Esophagus squamous epithelium (tissue), 4 donors: ENCODE data around the gene CCDC15.

Experiments used
- POLR2A ChIP-seq, 4 donors: fragments of 450-650 bp; IDR thresholded peaks; one replicate each; pipeline ENCODE4 v1.6.1; 2017; ENCODE audit warnings: antibody characterized with exemption in 4 of 4, mild to moderate bottlenecking in 4 of 4, moderate library complexity in 3 of 4
- TF ChIP-seq, protein P1 (sequence below), 6 experiments: fragments of 450-650 bp in 4 of 6; fragments of 200-600 bp in 2 of 6; sonication (generic) in 2 of 6; IDR thresholded peaks; one replicate each; pipeline ENCODE4 v1.5.1; 2016 to 2019; ENCODE audit warnings: antibody characterized with exemption in 6 of 6, mild to moderate bottlenecking in 4 of 6, moderate library complexity in 4 of 6

DNA sequence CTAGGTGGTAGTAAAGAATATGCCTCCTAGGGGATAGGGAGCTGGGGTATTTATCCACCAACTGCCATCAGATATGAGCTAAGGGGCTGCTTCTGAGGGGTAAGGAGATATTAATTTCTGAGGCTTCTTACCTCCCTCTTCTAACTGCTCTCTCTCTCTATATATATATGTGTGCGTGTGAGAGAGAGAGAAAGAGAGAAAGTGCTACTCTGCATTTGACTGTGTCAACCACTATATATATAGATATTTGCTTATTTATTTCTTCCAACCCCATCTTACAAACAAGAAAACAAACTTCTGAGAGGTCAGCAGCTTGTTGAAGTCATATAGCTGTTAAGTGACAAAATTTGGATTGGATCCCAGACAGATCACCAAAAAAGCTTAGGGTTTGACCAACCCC is 12.3 kb upstream of the CCDC15 start:
- TF ChIP-seq POLR2A (IDR thresholded peaks at IDR 0.05), result no peak
- TF ChIP-seq, protein P1, sequence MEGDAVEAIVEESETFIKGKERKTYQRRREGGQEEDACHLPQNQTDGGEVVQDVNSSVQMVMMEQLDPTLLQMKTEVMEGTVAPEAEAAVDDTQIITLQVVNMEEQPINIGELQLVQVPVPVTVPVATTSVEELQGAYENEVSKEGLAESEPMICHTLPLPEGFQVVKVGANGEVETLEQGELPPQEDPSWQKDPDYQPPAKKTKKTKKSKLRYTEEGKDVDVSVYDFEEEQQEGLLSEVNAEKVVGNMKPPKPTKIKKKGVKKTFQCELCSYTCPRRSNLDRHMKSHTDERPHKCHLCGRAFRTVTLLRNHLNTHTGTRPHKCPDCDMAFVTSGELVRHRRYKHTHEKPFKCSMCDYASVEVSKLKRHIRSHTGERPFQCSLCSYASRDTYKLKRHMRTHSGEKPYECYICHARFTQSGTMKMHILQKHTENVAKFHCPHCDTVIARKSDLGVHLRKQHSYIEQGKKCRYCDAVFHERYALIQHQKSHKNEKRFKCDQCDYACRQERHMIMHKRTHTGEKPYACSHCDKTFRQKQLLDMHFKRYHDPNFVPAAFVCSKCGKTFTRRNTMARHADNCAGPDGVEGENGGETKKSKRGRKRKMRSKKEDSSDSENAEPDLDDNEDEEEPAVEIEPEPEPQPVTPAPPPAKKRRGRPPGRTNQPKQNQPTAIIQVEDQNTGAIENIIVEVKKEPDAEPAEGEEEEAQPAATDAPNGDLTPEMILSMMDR (IDR thresholded peaks at IDR 0.05), result no peak
